K562 (cell line): ENCODE measurements around the gene WDR83. TPM values are rescaled to one million over a fixed set of nuclear protein-coding genes. Genes with fewer than 3 reads are reported as not detected.
A peak's percentile ranks its signal among the peaks of the same experiment; 100 is the strongest.

Experiments used
- ATAC-seq: fragments of 200-7000 bp; cut with Tn5 transposase; 3 replicates; pipeline ENCODE4 v1.9.1; 2020; ENCODE audit warnings: moderate library complexity
- BruUV-seq: library from RNA; stranded (reverse); fragments of 400-500 nt; replicated peaks from 2 replicates; lab custom pipeline; 2021; lab: Mats Ljungman, UMichigan
- CTCF ChIA-PET: fragments of 300-600 bp; formaldehyde crosslinking; extraction: SDS; loops from one replicate; lab custom pipeline; 2021; ENCODE audit warnings: low intra/inter-chr PET ratio; lab: Yijun Ruan, JAX
- POLR2A ChIA-PET: fragments of 300-600, 350-650 bp; sonication (Branson Sonifier 250); formaldehyde crosslinking; extraction: SDS; loops from one replicate; lab custom pipeline; 2021; ENCODE audit warnings: antibody characterized with exemption, inconsistent platforms; lab: Yijun Ruan, JAX
- DNase-seq, 4 experiments: peaks; one replicate each; pipeline versions ENCODE4 v3.0.0 to v3.0.0-alpha.2; 2011 to 2018; ENCODE audit warnings: low spot score in 3 of 4, mixed read lengths in 3 of 4; ENCODE audit errors: extremely low read depth in 1 of 4
- FAIRE-seq: peaks from 2 replicates; lab custom pipeline; 2011; peaks lifted over from hg19 to GRCh38; lab: Jason Lieb, UNC
- H2AFZ ChIP-seq: 2 replicates; pipeline ENCODE4 v1.6.0; 2011; ENCODE audit warnings: low read depth, low read length, control low read depth, inconsistent platforms
- H3K27ac ChIP-seq: fragments of 200-600 bp; 3 replicates; pipeline ENCODE4 v1.8.0; 2011; ENCODE audit warnings: low read depth, mild to moderate bottlenecking, control low read depth, inconsistent platforms, low read length, moderate library complexity, mixed read lengths; ENCODE audit errors: extremely low read depth
- H3K27me3 ChIP-seq, 2 experiments: fragments of 300-600 bp in 1 of 2; 2 replicates in 1 of 2; 3 replicates in 1 of 2; pipeline versions ENCODE4 v1.6.0 to v1.8.0; 2011; ENCODE audit warnings: inconsistent platforms in 2 of 2, low read length in 2 of 2, mild to moderate bottlenecking in 1 of 2, mixed read lengths in 1 of 2, moderate library complexity in 1 of 2; ENCODE audit not compliant: control insufficient read depth in 2 of 2, insufficient read depth in 2 of 2
- H3K36me3 ChIP-seq: fragments of 300-600 bp; 3 replicates; pipeline ENCODE4 v1.8.0; 2011; ENCODE audit warnings: mild to moderate bottlenecking, low read length, inconsistent platforms; ENCODE audit not compliant: control insufficient read depth, insufficient read depth
- H3K4me1 ChIP-seq, 2 experiments: fragments of 200-600 bp in 1 of 2; replicated peaks in 1 of 2; 2 replicates in 1 of 2; 3 replicates in 1 of 2; pipeline versions ENCODE4 v1.5.1 to v1.8.0; 2011; ENCODE audit warnings: inconsistent platforms in 2 of 2, low read length in 2 of 2, mild to moderate bottlenecking in 1 of 2, mixed read lengths in 1 of 2, moderate library complexity in 1 of 2; ENCODE audit not compliant: control insufficient read depth in 2 of 2, insufficient read depth in 2 of 2
- H3K4me2 ChIP-seq: 2 replicates; pipeline ENCODE4 v1.6.1; 2011; ENCODE audit warnings: low read length, control low read depth, inconsistent platforms, mixed read lengths; ENCODE audit not compliant: insufficient read depth
- H3K4me3 ChIP-seq: fragments of 200-600 bp; sonication (generic), shearing (Covaris generic); 2 replicates; pipeline ENCODE4 v1.5.1; 2016; ENCODE audit warnings: control low read depth, inconsistent platforms
- H3K79me2 ChIP-seq: fragments of 200-600 bp; 3 replicates; pipeline ENCODE4 v1.8.0; 2011; ENCODE audit warnings: low read length, inconsistent platforms; ENCODE audit not compliant: control insufficient read depth, insufficient read depth
- H3K9ac ChIP-seq, 2 experiments: 2 replicates each; pipeline versions ENCODE4 v1.6.0 to v1.6.1; 2011; ENCODE audit warnings: low read depth in 2 of 2, low read length in 2 of 2, control low read depth in 1 of 2, inconsistent platforms in 1 of 2, mild to moderate bottlenecking in 1 of 2, mixed read lengths in 1 of 2; ENCODE audit not compliant: insufficient read depth in 1 of 2
- H3K9me1 ChIP-seq: one replicate; pipeline ENCODE4 v1.6.0; 2011; ENCODE audit warnings: inconsistent platforms, mild to moderate bottlenecking, low read length, moderate library complexity; ENCODE audit not compliant: control insufficient read depth, insufficient read depth
- H3K9me3 ChIP-seq: replicated peaks from 2 replicates; pipeline ENCODE4 v1.5.1; 2011; ENCODE audit warnings: low read depth, low read length, inconsistent platforms; ENCODE audit not compliant: control insufficient read depth, insufficient read depth
- H4K20me1 ChIP-seq: replicated peaks from 2 replicates; pipeline ENCODE4 v1.6.1; 2011; ENCODE audit warnings: low read length, inconsistent platforms, mixed read lengths; ENCODE audit not compliant: control insufficient read depth, insufficient read depth
- ATF3 ChIP-seq, 2 experiments: fragments of 450-650 bp in 1 of 2; sonication (generic) in 1 of 2; formaldehyde crosslinking in 1 of 2; IDR thresholded peaks in 1 of 2; conservative IDR thresholded peaks in 1 of 2; 2 replicates each; pipeline versions ENCODE4 v1.6.1 to v1.8.1; 2016 to 2023; ENCODE audit warnings: mild to moderate bottlenecking in 2 of 2, moderate library complexity in 2 of 2, inconsistent platforms in 1 of 2, missing genetic modification reagents in 1 of 2
- ATF7 ChIP-seq: fragments of 450-650 bp; IDR thresholded peaks from 2 replicates; pipeline ENCODE4 v1.7.1; 2014; ENCODE audit warnings: mild to moderate bottlenecking, moderate library complexity
- BRD9 ChIP-seq: fragments of 450-650 bp; IDR thresholded peaks from 2 replicates; pipeline ENCODE4 v1.6.1; 2018; ENCODE audit warnings: low read depth; ENCODE audit not compliant: partially characterized antibody
- CBX5 ChIP-seq: IDR thresholded peaks from 2 replicates; pipeline ENCODE4 v1.6.1; 2014; ENCODE audit warnings: low read depth, borderline replicate concordance
- CTCF ChIP-seq, 3 experiments: IDR thresholded peaks in 2 of 3; conservative IDR thresholded peaks in 1 of 3; 2 replicates each; pipeline ENCODE4 v1.5.1; 2011 to 2012; ENCODE audit warnings: low read length in 3 of 3, mild to moderate bottlenecking in 3 of 3, control low read depth in 2 of 3, improper control_type of control experiment in 1 of 3, inconsistent platforms in 1 of 3, low read depth in 1 of 3, mixed read lengths in 1 of 3, moderate library complexity in 1 of 3; ENCODE audit not compliant: insufficient read depth in 2 of 3
- NFIC ChIP-seq: fragments of 450-650 bp; IDR thresholded peaks from 2 replicates; pipeline ENCODE4 v1.6.1; 2017; ENCODE audit warnings: mild to moderate bottlenecking, inconsistent platforms
- PATZ1 ChIP-seq: fragments of 250-450 bp; sonication (Bioruptor Pico); IDR thresholded peaks from 2 replicates; pipeline ENCODE4 v1.5.0; 2020; ENCODE audit warnings: mild to moderate bottlenecking, borderline replicate concordance
- ZBTB33 ChIP-seq: sonication (generic); formaldehyde crosslinking; IDR thresholded peaks from 2 replicates; pipeline ENCODE4 v1.8.1; 2023; ENCODE audit warnings: mild to moderate bottlenecking, missing genetic modification reagents
- WGBS: fragments of 100-300 bp; shearing (Covaris generic); methylation state at CpG from one replicate; pipeline ENCODE4 v1.1.6; 2016; ENCODE audit warnings: low coverage, mixed read lengths; ENCODE audit not compliant: insufficient coverage; ENCODE audit errors: missing lambda C conversion rate; 5-methylcytosine and 5-hydroxymethylcytosine counted together
- in situ Hi-C: fragments of 300-500 bp; cut with MboI; formaldehyde crosslinking; loops from 4 replicates; pipeline ENCODE4 v1.15.0; 2018; ENCODE audit warnings: inconsistent platforms, mixed read lengths
- intact Hi-C: fragments of 100-400 bp; cut with micrococcal nuclease; formaldehyde crosslinking; loops from 2 replicates; pipeline ENCODE4 v1.14.2; 2022
- polyA plus RNA-seq, 8 experiments: library from polyadenylated mRNA; depleted of rRNA in 4 of 8; stranded (reverse) in 5 of 8; unstranded in 3 of 8; fragments of >200 nt; fragmentation: Nextera tagmentation in 2 of 8; fragmentation: Illumina TruSeq in 1 of 8; extraction: Ambion mirVana in 2 of 8; extraction: Trizol in 1 of 8; gene quantifications; 2 replicates each; pipeline versions ENCODE4 v1.2.1 to v1.2.3, GENCODE V29; 2011 to 2014; ENCODE audit warnings: inconsistent platforms in 1 of 8, missing spikeins in 1 of 8
- total RNA-seq, 7 experiments: library from RNA; depleted of rRNA in 6 of 7; stranded (reverse); fragments of >200 nt in 6 of 7; fragmentation: Illumina TruSeq in 2 of 7; extraction: Trizol in 2 of 7; gene quantifications; 2 replicates each; pipeline versions ENCODE4 v1.2.1 to v1.2.3, GENCODE V29; 2011 to 2021; ENCODE audit warnings: low replicate concordance in 1 of 7

WDR83 gene
- total and polyA plus RNA-seq, 9 of the 15 experiments (the other 6 are each of a cell fraction or from before 2014, with no cell fraction given): 0.52 to 21.3 (median 4.2) TPM

DNA sequence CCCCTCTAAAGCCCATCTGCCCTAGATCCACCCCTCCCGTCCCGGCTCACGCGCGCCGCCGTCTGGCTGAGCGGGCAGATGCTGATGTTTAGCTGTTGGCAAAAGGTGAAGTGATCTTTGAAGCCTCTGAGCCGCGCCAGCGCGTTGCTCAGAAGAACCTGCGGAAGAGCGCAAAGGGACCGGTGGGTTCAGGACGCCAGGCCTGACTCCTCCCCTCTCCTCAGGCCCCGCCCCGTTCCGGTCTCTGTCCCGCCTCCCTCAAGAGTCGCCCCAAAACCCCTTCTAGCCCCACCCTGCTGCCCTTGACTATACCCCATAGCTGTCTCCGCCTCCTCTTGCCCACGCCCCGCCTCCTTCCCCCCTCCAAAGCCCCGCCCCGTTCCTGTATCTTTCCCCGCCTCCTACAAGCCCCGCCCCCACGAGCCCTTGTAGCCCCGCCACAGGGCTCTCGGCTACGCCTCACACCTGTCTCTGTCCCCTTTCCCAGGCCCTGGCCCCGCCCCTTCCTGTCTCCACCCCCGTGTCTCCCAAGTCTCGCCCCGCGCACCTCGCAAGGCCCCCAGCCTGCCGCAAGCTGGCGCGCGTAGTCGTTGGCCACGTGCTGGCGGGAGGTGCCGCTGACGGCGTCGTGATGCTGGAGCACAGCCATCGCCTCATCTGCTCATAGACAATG is 9.6 kb upstream of the WDR83 start:
- CTCF ChIA-PET: no interaction called here
- Histone ChIP-seq H3K4me3 (no peak overlapping the region), H2AFZ (no peak overlapping the region)
- peak; percentile 89 for ATAC-seq
- WGBS: 93% methylated on average over 23 of the region's 50 CpGs
- TF ChIP-seq CBX5 (no peak), ATF3 (IDR thresholded peaks at IDR 0.05) (peak; percentile 47; the same call in 1 of the 2 replicates), ATF3 (CRISPR knock-in tag; conservative IDR thresholded peaks at IDR 0.05) (no peak), CTCF (IDR thresholded peaks at IDR 0.05 in 2 of 3, conservative IDR thresholded peaks at IDR 0.05 in 1 of 3; ENCODE audit: insufficient read depth in 2 of 3, low read depth in 1 of 3, low read length in 3 of 3) (0 out of 6 replicates have a peak, but pooled peaks of 1 of the 3 experiments have one; percentile 5), BRD9 (no peak), ATF7 (no peak), ZBTB33 (CRISPR knock-in tag) (peak; percentile 93), PATZ1 (CRISPR knock-in tag) (no peak), NFIC (peak; percentile 39; the same call in 1 of the 2 replicates)
- TF ChIP-seq, all 486 proteins: peak for 4
- Histone ChIP-seq H4K20me1 (no peaks in the 10 kb centered on the region), H3K9ac (no peak overlapping the region), H3K27ac (no peak overlapping the region), H3K4me2 (no peak overlapping the region), H3K9me1 (no peaks in the 10 kb centered on the region), H3K27me3 (no peaks in the 10 kb centered on the region), H3K9me3 (0 out of 2 replicates have a peak, but pooled peaks cover 1% of the 10 kb centered on the region), H3K4me1 (peaks cover 2 to 8% of the 10 kb centered on the region in 2 experiments; a peak in 4 of 5 replicates), H3K79me2 (no peaks in the 10 kb centered on the region), H3K36me3 (peaks cover 29% of the 10 kb centered on the region; the same call in 2 of the 3 replicates)
- BruUV-seq: no TSS peak
- in situ Hi-C loops (no loop called here), intact Hi-C loops (no loop called here)
- POLR2A ChIA-PET: interaction anchor here (0.9 kb wide), 1 partner anchor 9 kb away, joined by 3 read pairs; the partner anchor contains the start of genes MAN2B1 and WDR83
- no peak for FAIRE-seq
- peak; percentile 23 to 85 (median 76) for DNase-seq
